Hematopoietic multipotent progenitor cell treated with erythropoietin and hydrocortisone succinate and interleukin-3 and kit ligand, for 6 days (in vitro differentiated cells): ENCODE results near the gene SSBP3.
"Not testable (repeated sequence)": the region's sequence is repeated elsewhere in the genome, so short reads cannot be mapped to it uniquely, and the experiment has no call there.

Experiments used
- DNase-seq: peaks from one replicate; pipeline ENCODE4 v3.0.0-alpha.2; 2015

Gene SSBP3

GRCh38 chr1:54347261-54347954 is 58.8 kb downstream of the SSBP3 start:
- DNase-seq, result no peak

- not testable (repeated sequence) for DNase-seq
Observed at GRCh38 chr1:54345548-54345947, 60.6 kb downstream of the SSBP3 start.

GRCh38 chr1:54345116-54345515 is 61.1 kb downstream of the SSBP3 start:
- DNase-seq, result no peak

GRCh38 chr1:54342742-54343687 is 63.2 kb downstream of the SSBP3 start:
- DNase-seq, result no peak

- no peak for DNase-seq
Observed at GRCh38 chr1:54342288-54342687, 63.9 kb downstream of the SSBP3 start.

- no peak for DNase-seq
Observed at GRCh38 chr1:54341763-54342162, 64.4 kb downstream of the SSBP3 start.

GRCh38 chr1:54340878-54341277 is 65.3 kb downstream of the SSBP3 start:
- DNase-seq, result no peak

GRCh38 chr1:54340434-54340833 is 65.8 kb downstream of the SSBP3 start:
- no peak for DNase-seq

- DNase-seq, result no peak
Observed at GRCh38 chr1:54339126-54339525, 67.1 kb downstream of the SSBP3 start.

GRCh38 chr1:54338464-54338863 is 67.7 kb downstream of the SSBP3 start:
- no peak for DNase-seq

GRCh38 chr1:54337928-54338327 is 68.3 kb downstream of the SSBP3 start:
- DNase-seq, result no peak

GRCh38 chr1:54337034-54337433 is 69.2 kb downstream of the SSBP3 start:
- DNase-seq, result no peak

- no peak for DNase-seq
Observed at GRCh38 chr1:54336116-54336515, 70.1 kb downstream of the SSBP3 start.

GRCh38 chr1:54335755-54336108 is 70.5 kb downstream of the SSBP3 start:
- no peak for DNase-seq

GRCh38 chr1:54335011-54335754 is 71.0 kb downstream of the SSBP3 start:
- DNase-seq, result peak; percentile 60

GRCh38 chr1:54332781-54333585 is 73.2 kb downstream of the SSBP3 start:
- no peak for DNase-seq

- DNase-seq, result no peak
Observed at GRCh38 chr1:54331843-54332463, 74.2 kb downstream of the SSBP3 start.

GRCh38 chr1:54331091-54331772 is 75.0 kb downstream of the SSBP3 start:
- no peak for DNase-seq

- DNase-seq, result no peak
Observed at GRCh38 chr1:54329312-54330003, 76.7 kb downstream of the SSBP3 start.

- no peak for DNase-seq
Observed at GRCh38 chr1:54328066-54328636, 78.0 kb downstream of the SSBP3 start.
